Dendritic cell treated with granulocyte-macrophage colony-stimulating factor and Interleukin-4, amounts not matched to agents 40 ng/mL and 50 ng/mL, for 4 days (primary cell): ENCODE measurements around the gene CIRBP.

Source experiments
- H3K27ac Mint-ChIP-seq: one replicate; pipeline ENCODE4 v1.8.0; 2022; ENCODE audit warnings: mild to moderate bottlenecking, mixed read lengths
- H3K27me3 Mint-ChIP-seq: one replicate; pipeline ENCODE4 v1.8.0; 2022; ENCODE audit warnings: mild to moderate bottlenecking, mixed read lengths
- H3K36me3 Mint-ChIP-seq: one replicate; pipeline ENCODE4 v1.8.0; 2022; ENCODE audit warnings: low read depth, mixed read lengths
- H3K4me1 Mint-ChIP-seq: one replicate; pipeline ENCODE4 v1.8.0; 2022; ENCODE audit warnings: low read depth, mixed read lengths
- H3K4me3 Mint-ChIP-seq: one replicate; pipeline ENCODE4 v1.8.0; 2022; ENCODE audit warnings: mild to moderate bottlenecking, moderate library complexity, mixed read lengths
- H3K9me3 Mint-ChIP-seq: one replicate; pipeline ENCODE4 v1.8.0; 2022; ENCODE audit warnings: mixed read lengths
- intact Hi-C: fragments of 100-400 bp; cut with micrococcal nuclease; formaldehyde crosslinking; loops from one replicate; pipeline ENCODE4 v1.15.0; 2022

The CIRBP gene

DNA sequence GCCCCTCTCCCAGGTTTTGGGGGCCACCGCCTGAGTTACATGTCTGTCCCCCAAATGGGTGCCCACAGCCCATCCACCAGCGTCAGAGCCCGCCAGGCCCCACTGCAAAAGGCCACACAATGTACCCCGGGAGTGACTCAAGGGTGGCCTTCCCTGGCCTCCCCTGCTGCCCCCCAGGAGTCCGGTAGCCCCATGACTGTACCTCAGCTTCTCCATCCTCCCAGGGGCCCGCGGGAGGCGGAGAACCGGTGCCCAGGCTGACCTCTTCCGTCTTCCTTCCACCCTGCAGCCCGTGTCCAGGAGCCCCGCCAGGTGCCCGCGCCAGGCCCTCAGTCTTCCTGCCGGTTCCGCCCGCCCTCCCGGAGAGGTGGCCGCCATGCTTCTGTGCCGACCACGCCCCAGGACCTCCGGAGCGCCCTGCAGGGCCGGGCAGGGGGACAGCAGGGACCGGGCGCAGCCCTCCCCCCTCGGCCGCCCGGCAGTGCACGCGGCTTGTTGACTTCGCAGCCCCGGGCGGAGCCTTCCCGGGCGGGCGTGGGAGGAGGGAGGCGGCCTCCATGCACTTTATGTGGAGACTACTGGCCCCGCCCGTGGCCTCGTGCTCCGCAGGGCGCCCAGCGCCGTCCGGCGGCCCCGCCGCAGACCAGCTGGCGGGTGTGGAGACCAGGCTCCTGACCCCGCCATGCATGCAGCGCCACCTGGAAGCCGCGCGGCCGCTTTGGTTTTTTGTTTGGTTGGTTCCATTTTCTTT is 41.7 kb upstream of the CIRBP start:
- peaks cover 3% of the 10 kb centered on the region for H3K27me3 Mint-ChIP-seq
- peaks cover 63% of the 10 kb centered on the region for H3K36me3 Mint-ChIP-seq
- no peak overlapping the region for H3K27ac Mint-ChIP-seq
- H3K9me3 Mint-ChIP-seq = no peaks in the 10 kb centered on the region
- H3K4me3 Mint-ChIP-seq = no peak overlapping the region
- intact Hi-C loops = no loop called here
- peaks cover 30% of the 10 kb centered on the region for H3K4me1 Mint-ChIP-seq

- Mint-ChIP-seq H3K36me3 (peaks cover 54% of the 10 kb centered on the region), H3K9me3 (no peaks in the 10 kb centered on the region), H3K27me3 (peaks cover 6% of the 10 kb centered on the region), H3K4me1 (peaks cover 30% of the 10 kb centered on the region), H3K27ac (no peak overlapping the region), H3K4me3 (no peak overlapping the region)
- intact Hi-C loops = no loop called here
These were observed 40.8 kb upstream of the CIRBP start for GRCh38 chr19:1228161-1228957.

GRCh38 chr19:1229056-1229923 is 39.8 kb upstream of the CIRBP start:
- Mint-ChIP-seq H3K36me3 (peaks cover 45% of the 10 kb centered on the region), H3K9me3 (no peaks in the 10 kb centered on the region), H3K27me3 (peaks cover 15% of the 10 kb centered on the region), H3K4me1 (peaks cover 25% of the 10 kb centered on the region), H3K27ac (no peak overlapping the region), H3K4me3 (no peak overlapping the region)
- intact Hi-C loops = no loop called here

- intact Hi-C loops = no loop called here
- peaks cover 16% of the 10 kb centered on the region for H3K4me1 Mint-ChIP-seq
- no peak overlapping the region for H3K4me3 Mint-ChIP-seq
- no peak overlapping the region for H3K27ac Mint-ChIP-seq
- H3K9me3 Mint-ChIP-seq = no peaks in the 10 kb centered on the region
- H3K27me3 Mint-ChIP-seq = peaks cover 19% of the 10 kb centered on the region
- H3K36me3 Mint-ChIP-seq = peaks cover 36% of the 10 kb centered on the region
These were observed 39.0 kb upstream of the CIRBP start for GRCh38 chr19:1229924-1230782.

GRCh38 chr19:1230783-1231489 is 38.2 kb upstream of the CIRBP start:
- no peak overlapping the region for H3K4me3 Mint-ChIP-seq
- H3K27ac Mint-ChIP-seq = no peak overlapping the region
- no peaks in the 10 kb centered on the region for H3K9me3 Mint-ChIP-seq
- H3K27me3 Mint-ChIP-seq = peaks cover 27% of the 10 kb centered on the region
- intact Hi-C loops = no loop called here
- peaks cover 11% of the 10 kb centered on the region for H3K4me1 Mint-ChIP-seq
- peaks cover 28% of the 10 kb centered on the region for H3K36me3 Mint-ChIP-seq

- intact Hi-C loops = no loop called here
- peaks cover 11% of the 10 kb centered on the region for H3K4me1 Mint-ChIP-seq
- H3K9me3 Mint-ChIP-seq = no peaks in the 10 kb centered on the region
- peaks cover 18% of the 10 kb centered on the region for H3K36me3 Mint-ChIP-seq
- no peak overlapping the region for H3K4me3 Mint-ChIP-seq
- H3K27me3 Mint-ChIP-seq = peaks cover 35% of the 10 kb centered on the region
- peak overlapping the region; percentile 44 for H3K27ac Mint-ChIP-seq
These were observed 37.1 kb upstream of the CIRBP start for GRCh38 chr19:1231729-1232637.

GRCh38 chr19:1232652-1233072 is 36.5 kb upstream of the CIRBP start:
- Mint-ChIP-seq H3K36me3 (peaks cover 11% of the 10 kb centered on the region), H3K9me3 (no peaks in the 10 kb centered on the region), H3K4me3 (no peak overlapping the region), H3K27me3 (peaks cover 39% of the 10 kb centered on the region), H3K27ac (no peak overlapping the region), H3K4me1 (peaks cover 11% of the 10 kb centered on the region)
- intact Hi-C loops = no loop called here

- intact Hi-C loops = no loop called here
- Mint-ChIP-seq H3K36me3 (peaks cover 6% of the 10 kb centered on the region), H3K27me3 (peaks cover 40% of the 10 kb centered on the region), H3K4me3 (no peak overlapping the region), H3K27ac (no peak overlapping the region), H3K4me1 (peaks cover 12% of the 10 kb centered on the region), H3K9me3 (no peaks in the 10 kb centered on the region)
These were observed 35.9 kb upstream of the CIRBP start for GRCh38 chr19:1233115-1233667.

- no peaks in the 10 kb centered on the region for H3K36me3 Mint-ChIP-seq
- no peak overlapping the region for H3K27ac Mint-ChIP-seq
- intact Hi-C loops = no loop called here
- no peaks in the 10 kb centered on the region for H3K9me3 Mint-ChIP-seq
- H3K4me3 Mint-ChIP-seq = no peak overlapping the region
- H3K27me3 Mint-ChIP-seq = peaks cover 48% of the 10 kb centered on the region
- peaks cover 21% of the 10 kb centered on the region for H3K4me1 Mint-ChIP-seq
These were observed 34.8 kb upstream of the CIRBP start for GRCh38 chr19:1234051-1234954.

DNA sequence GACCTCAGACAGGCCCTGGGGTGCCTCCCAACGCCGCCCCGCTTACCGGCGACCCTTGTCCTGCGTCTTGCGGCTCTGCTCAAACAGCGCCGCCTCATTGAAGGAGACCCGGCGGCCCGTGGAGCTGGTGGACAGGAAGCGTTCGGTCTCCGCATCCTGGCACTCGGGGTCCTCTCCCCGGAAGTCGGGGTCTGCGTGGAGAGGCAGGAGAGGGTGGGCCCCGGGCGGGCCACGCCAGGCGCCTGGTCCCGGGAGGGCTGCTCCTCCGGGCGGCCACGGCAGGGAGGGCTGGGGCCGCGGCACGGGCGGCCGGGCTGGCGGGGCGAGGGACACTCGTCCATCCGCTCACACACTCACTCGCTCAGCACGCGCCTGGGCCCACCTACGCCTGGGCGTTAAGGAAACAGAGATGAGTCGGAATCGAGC is 34.2 kb upstream of the CIRBP start:
- peaks cover 50% of the 10 kb centered on the region for H3K27me3 Mint-ChIP-seq

More for the DNA sequence above, 34.2 kb upstream of the CIRBP start:
- Mint-ChIP-seq H3K36me3 (no peaks in the 10 kb centered on the region), H3K4me3 (no peak overlapping the region), H3K27ac (no peak overlapping the region), H3K4me1 (peaks cover 25% of the 10 kb centered on the region), H3K9me3 (no peaks in the 10 kb centered on the region)
- intact Hi-C loops = no loop called here
